ENCODE measurements around the gene ABCG1.

GRCh38 chr21:42231756-42232155 is 12.8 kb downstream of the ABCG1 start:
- TF ChIP-seq CTCF (IDR thresholded peaks at IDR 0.05) (no peak), POLR2A (IDR thresholded peaks at IDR 0.05) (no peak), POLR2AphosphoS5 (IDR thresholded peaks at IDR 0.05) (no peak), EP300 (IDR thresholded peaks at IDR 0.05) (no peak)
